Smooth muscle cell of the brain vasculature (primary cell): ENCODE measurements around the gene SH3BP4.
"Not testable (repeated sequence)": the region's sequence is repeated elsewhere in the genome, so short reads cannot be mapped to it uniquely, and the experiment has no call there.

Source experiments
- DNase-seq: peaks from one replicate; pipeline ENCODE4 v3.0.0-alpha.2; 2012; ENCODE audit warnings: low read depth, low spot score

SH3BP4 gene

GRCh38 chr2:235056768-235057167 lies 105.0 kb downstream of the SH3BP4 start:
- DNase-seq: no peak

DNA sequence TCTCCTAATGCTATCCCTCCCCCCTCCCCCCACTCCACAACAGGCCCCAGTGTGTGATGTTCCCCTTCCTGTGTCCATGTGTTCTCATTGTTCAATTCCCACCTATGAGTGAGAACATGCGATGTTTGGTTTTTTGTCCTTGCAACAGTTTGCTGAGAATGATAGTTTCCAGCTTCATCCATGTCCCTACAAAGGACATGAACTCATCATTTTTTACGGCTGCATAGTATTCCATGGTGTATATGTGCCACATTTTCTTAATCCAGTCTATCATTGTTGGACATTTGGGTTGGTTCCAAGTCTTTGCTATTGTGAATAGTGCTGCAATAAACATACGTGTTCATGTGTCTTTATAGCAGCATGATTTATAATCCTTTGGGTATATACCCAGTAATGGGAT lies 105.8 kb downstream of the SH3BP4 start:
- not testable (repeated sequence) for DNase-seq

GRCh38 chr2:235059161-235059560 lies 107.3 kb downstream of the SH3BP4 start:
- no peak for DNase-seq

DNA sequence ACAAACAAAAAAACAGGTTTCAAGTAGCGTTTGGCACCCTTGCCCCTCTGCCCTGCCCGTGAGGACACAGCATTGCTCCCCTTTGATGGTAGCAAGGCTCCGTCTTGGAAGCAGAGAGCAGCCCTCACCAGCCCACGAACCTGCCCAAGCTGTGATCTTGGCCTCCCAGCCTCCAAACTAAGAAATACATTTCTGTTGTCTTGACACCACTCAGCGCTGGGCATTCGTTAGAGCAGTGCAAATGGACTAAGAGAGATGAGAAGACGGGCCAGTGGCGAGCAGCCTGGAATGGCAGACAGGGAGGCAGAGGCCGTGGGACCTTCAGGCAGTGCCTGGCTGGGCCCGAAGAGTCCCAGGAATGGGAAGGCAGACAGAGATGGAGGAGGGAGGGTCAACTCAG lies 109.8 kb downstream of the SH3BP4 start:
- no peak for DNase-seq

DNA sequence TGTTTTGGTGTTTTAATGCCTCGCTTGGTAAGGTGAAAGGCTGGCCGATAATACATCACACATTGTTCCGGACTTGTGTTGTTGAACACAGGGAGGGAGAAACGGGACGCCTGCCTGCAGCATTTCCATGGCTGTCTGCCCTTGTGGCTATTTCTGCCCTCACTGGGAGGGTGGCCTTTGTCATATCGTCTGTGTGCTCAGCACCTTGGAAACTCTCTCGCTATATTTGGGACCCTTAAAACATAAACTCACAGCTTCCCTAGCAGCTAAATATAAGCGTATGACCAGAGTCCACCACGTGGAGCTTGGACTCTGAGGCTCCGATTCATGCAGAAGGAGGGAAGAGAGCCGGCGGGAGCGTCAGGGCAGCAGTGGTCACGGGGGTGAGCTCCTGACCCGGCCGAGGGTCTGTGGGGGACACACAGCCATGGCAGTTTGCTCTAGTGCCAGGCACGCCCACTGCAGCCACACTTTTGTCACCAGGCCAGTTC lies 111.7 kb downstream of the SH3BP4 start:
- no peak for DNase-seq

- no peak for DNase-seq
Observed at GRCh38 chr2:235064976-235065375, 113.2 kb downstream of the SH3BP4 start.

- DNase-seq: no peak
Observed at GRCh38 chr2:235066490-235066889, 114.7 kb downstream of the SH3BP4 start.

GRCh38 chr2:235066895-235067294 lies 115.1 kb downstream of the SH3BP4 start:
- DNase-seq: no peak

- DNase-seq: no peak
Observed at GRCh38 chr2:235068701-235069100, 116.9 kb downstream of the SH3BP4 start.

GRCh38 chr2:235070063-235070706 lies 118.4 kb downstream of the SH3BP4 start:
- DNase-seq: no peak

DNA sequence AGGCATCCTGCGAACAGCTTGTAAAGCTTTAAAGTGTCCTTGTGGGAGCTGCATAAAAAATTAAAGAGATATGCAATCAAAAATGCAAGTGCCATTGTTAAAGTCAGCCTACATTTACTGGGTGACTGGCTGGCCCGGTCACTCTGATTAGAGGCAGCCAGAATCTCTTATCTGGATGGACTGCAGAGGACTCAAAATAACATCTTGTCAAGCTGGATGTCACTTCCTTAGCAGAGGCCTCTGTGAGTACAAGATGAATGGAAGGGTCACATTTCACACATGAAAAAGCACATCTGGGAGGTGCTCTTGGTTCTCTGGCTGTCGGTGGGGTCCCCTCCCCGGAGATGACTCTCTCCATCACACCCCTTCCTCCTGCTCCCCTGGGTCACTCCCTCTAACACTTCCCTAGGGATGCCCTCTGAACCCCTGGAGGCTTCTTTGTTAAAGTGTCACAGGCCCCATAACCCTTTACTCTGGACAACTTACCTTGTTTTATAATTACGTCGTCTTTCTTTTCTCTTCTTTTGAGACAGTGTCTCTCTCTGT lies 122.1 kb downstream of the SH3BP4 start:
- DNase-seq: no peak

DNA sequence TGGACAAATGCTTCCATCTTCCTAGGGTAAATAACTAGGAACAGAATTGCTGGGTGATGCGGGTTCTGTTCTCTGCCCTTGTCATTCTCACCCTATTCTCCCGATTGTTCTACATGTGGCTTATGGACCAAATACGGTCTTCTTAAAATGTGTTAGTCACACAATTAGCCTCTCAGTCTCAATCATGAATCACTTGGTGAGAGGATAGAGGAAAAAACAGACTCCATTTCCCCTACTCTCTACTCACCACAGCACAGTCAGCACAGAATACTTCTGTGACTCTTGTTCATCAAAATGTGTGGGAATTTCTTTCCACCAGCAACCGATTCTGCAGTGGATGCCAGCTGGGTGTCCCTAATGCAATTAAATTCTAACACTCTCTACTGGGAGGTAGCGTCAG lies 125.2 kb downstream of the SH3BP4 start:
- no peak for DNase-seq

DNA sequence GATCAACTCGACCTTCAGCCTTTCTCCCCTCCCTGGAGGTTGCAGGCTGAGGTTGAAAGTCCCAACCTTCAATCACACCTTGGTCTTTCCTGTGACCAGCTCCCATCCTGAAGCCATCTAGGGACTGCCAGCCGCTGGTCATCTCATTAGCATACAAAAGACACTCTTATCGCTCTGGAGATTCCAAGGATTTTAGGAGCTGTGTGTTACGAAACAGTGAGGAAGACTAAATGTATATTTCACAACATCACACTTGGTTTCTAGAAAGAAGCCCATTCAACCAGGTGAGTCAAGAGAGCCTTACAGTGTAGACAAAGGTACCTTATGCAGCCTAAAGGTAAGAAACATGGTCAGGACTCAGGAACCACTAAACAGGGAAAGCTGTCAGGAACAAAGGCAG lies 126.4 kb downstream of the SH3BP4 start:
- DNase-seq: no peak

DNA sequence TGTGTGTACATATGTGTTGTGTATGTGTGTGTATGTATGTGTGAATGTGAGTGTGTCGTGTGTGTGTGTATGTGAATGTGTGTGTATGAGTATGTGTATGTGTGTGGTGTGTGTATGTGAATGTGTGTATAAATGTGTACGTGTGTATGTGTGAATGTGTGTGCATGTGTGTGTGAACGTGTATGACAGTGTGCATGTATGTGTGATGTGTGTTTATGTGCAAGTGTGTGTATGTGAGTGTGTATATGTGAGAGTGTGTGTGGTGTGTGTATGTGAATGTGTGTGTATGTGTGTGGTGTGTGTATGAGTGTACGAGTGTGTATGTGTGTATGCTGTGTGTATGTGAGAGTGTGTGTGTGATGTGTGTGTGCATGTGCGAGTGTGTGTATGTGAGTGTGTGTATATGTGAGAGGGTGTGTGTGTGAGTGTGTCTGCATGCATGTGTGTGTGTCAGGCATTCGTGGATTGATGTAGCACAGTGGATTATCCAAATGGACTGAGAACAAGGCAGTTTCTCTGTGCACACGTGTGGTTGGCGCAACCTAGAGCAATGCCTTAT lies 127.2 kb downstream of the SH3BP4 start:
- no peak for DNase-seq

- no peak for DNase-seq
Observed at GRCh38 chr2:235080101-235080500, 128.3 kb downstream of the SH3BP4 start.

- no peak for DNase-seq
Observed at GRCh38 chr2:235082578-235083338, 130.9 kb downstream of the SH3BP4 start.

- no peak for DNase-seq
Observed at GRCh38 chr2:235083822-235084221, 132.0 kb downstream of the SH3BP4 start.

DNA sequence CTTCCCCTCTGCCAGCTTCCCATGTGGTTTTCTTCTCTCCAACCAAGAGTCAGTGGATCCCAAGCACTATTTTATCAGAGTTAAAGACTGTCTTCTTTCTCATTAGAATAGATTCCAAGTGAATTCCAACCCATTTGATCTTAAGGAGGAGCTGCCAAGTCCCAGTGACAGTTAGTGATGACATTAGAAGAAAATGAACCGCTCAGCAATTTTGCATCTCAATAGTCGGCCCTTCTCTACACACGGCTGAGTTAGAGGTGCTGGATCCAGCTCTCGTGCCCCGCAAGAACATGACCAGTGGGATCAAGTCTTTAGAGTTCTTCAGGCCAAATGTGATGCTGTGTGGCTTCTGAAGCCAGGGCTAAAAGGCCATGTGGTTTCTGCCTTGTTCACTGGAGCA lies 132.6 kb downstream of the SH3BP4 start:
- no peak for DNase-seq

- DNase-seq: no peak
Observed at GRCh38 chr2:235085476-235085875, 133.7 kb downstream of the SH3BP4 start.

DNA sequence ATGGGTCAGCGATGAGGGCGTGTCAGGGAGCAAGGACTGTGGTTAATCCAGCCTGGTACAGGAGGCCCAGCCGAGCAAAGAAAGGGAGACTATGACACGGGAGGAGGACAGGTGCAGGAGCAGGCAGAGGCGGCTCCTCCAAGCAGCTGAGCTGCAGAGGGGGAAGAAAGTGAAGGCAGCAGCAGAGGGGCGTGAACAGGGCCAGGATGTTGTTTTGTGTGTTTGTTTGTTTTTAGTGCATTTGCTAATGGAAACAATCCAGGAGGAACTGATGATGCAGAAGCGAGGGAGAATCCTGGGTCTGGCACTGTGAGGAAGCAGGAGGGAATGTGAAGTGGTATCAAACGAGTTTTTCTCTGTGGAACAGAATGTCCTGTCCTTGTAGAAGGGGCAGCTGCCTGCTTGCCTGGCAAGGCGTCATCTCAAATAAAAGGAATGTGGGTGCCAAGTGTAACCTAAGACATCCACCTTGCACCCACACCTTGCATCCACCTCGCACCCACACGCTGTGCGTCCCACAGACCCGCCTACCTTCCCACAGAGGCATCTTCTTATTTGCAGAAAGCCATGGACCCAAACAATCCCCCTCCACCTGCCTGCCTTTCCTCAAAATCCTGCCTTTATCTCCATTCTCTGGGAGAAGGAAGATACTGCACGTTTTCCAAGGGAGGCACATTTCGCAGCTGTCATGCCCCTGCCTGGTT lies 134.8 kb downstream of the SH3BP4 start:
- DNase-seq: no peak

DNA sequence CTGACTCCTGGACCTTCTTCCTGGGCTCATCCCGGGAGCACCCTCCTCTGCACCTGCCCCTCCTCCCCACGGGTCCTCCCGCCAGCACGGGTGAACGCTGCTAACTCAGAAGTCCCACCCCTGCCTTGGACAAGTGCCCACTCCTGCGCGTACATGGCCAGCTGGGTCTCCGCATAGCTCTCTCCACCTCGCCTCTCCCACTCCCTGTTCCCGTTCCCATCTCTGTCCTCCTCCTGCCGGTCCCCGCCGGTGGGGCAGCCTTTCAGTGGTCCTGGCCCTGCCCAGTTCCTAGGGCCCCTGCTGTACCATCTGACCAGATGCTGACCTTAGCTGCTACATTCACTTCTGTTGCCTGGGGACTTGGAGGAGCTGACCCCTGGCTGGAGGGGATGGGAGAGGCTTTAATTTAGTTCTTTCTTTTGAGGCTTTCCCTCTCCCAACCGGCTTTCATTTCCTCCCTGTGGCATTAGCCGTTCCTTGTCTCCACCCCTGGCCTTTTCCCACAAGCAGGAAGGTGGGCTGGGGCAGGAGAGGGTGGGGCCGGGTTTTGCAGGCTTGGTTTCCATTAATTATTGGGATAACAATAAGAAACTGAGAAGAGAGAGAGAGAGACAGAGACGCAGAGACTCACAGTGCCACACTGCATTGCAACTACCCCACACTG lies 136.1 kb downstream of the SH3BP4 start:
- no peak for DNase-seq
